GM19025 (cell line): ENCODE results near the gene ZNF747.
A peak's percentile ranks its signal among the peaks of the same experiment; 100 is the strongest.
"Not testable (repeated sequence)": the region's sequence is repeated elsewhere in the genome, so short reads cannot be mapped to it uniquely, and the experiment has no call there.

Experiments used
- ATAC-seq: cut with Tn5 transposase; IDR thresholded peaks from one replicate; pipeline ENCODE4 v1.9.1; 2021; ENCODE audit warnings: mild to moderate bottlenecking, low read depth, moderate library complexity; ENCODE audit not compliant: unreplicated experiment

Gene ZNF747

DNA sequence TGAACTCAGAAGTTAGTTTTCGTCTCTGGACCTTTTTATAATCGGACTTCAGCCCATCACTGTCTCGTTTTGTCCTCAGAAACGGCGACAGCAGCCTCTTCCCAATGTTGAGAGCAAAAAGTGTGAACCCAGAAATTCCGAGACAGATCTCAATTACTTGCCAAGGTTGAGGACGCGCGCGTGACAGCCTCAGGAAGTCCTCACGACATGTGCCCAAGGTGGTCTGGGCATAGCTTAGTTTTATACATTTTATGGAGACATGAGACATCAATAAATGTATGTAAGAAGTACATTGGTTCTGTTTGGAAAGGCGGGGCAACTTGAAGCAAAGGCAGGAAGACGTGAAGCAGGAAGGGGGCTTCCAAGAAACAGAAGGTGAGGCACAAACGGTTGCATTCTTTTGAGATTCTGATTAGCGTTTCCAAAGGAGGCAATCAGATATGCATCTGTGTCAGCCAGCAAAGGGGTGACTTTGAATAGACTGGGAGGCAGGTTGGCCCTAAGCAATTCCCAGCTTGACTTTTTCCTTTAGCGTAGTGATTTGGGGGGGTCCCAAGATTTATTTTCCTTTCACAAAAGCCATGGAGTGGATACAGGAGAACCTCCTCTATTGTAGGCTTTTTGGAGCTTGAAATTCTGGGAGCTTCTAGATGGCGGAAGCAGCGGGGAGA is 583 bp upstream of the ZNF747 start:
- no peak for ATAC-seq

- ATAC-seq: peak; percentile 16
Observed at GRCh38 chr16:30533748-30534367, 800 bp downstream of the ZNF747 start.

DNA sequence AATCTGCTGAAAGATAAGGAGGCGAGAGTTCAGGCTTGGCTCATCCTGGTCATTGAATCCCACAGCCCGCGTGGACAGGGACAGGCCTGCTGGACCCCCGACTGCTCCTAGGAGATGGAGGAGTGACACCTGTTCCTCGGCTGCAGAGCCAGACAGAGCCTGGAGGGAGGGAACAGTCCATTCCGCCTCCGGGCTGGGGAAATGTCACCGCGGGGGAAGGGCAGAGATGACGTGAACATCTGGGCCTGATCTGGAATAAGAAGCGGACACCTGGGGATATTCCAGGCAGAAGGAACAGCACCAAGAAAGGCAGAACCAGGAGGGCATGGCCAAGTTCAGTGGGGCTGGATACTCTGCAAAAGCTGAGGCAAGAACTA is 1.5 kb downstream of the ZNF747 start:
- ATAC-seq: no peak

- ATAC-seq: no peak
Observed at GRCh38 chr16:30532285-30533145, 2.1 kb downstream of the ZNF747 start.

- ATAC-seq: no peak
Observed at GRCh38 chr16:30530163-30531037, 4.3 kb downstream of the ZNF747 start.

DNA sequence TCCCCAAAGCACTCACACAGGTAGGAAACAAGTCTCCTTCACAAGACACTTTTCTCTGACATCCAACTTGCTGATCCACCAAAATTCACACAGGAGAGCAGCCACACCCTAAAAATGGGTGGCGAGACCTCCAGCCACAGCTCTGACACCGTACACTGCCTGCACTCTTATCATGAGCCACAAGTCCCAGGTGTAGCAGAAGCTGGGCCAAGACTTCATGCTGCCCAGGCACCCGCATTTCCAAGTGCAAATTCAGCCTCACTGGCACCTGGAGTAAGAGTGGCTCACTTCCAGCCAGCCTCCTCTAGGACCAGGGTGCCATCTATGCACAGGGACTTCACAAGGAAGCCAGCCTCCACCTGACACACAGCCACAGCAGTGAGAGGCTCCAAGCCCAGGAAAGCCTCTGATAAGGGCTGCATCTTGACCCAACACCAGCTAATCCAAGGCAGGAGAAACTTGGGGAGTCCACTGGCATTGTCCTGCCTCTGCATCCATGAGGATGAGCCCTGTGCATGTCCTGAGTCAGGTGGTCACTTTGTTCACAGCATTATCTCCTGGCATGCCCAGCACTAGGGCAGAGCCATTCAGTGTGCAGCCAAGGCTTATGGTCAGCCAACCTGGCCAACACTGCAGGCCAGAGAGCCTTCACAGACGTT is 5.7 kb downstream of the ZNF747 start:
- ATAC-seq: no peak

- no peak for ATAC-seq
Observed at GRCh38 chr16:30527635-30528178, 7.0 kb downstream of the ZNF747 start.

- ATAC-seq: peak; percentile 81
Observed at GRCh38 chr16:30526823-30527634, 7.6 kb downstream of the ZNF747 start.

- ATAC-seq: peak; percentile 22
Observed at GRCh38 chr16:30526137-30526822, 8.4 kb downstream of the ZNF747 start, which contains the start of gene ZNF768. TSS of gene ZNF768 (minus strand) at chr16:30526566. CDS start at chr16:30526413, 153 bp downstream.

GRCh38 chr16:30525844-30526136 is 8.9 kb downstream of the ZNF747 start:
- ATAC-seq: no peak

DNA sequence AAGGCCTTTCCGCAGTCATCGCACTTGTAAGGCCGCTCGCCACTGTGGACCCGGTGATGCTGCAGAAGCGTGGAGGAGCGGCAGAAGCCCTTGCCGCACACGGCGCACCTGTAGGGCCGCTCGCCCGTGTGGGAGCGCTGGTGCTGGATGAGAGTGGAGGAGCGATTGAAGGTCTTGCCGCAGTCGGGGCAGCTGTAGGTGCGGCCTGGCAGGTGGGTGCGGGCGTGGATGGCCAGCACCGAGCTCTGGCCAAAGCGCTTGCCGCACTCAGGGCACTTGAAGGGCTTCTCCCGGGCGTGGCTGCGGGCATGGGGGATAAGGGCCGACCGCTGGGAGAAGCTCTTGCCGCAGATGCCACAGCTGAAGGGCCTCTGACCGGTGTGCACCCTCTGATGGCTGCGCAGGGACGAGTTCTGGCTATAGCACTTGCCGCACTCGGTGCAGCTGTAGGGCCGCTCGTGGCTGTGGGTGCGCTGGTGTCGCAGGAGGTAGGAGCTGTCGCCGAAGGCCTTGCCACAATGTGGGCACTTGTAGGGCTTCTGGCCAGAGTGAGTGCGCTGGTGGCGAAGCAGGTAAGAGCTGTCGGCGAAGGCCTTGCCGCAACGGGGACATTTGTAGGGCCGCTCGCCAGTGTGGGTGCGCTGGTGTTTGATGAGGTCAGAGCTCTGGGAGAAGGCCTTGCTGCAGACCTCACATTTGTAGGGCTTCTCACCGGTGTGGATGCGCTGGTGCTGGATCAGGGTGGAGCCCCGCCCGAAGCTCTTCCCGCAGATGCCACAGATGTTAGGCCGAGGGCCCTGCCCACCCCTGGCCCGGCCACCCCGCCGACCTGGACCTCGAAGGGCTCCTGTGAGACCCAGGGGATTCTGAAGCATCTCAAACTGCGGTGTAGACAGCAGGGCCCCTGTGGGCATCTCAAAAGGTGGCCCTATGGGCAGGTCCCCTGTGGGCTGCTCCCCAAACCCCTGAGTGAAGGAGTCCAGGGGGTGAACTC is 9.8 kb downstream of the ZNF747 start:
- no peak for ATAC-seq

GRCh38 chr16:30523768-30524574 is 10.7 kb downstream of the ZNF747 start:
- no peak for ATAC-seq

GRCh38 chr16:30522702-30523463 is 11.8 kb downstream of the ZNF747 start:
- not testable (repeated sequence) for ATAC-seq

GRCh38 chr16:30521873-30522641 is 12.6 kb downstream of the ZNF747 start:
- ATAC-seq: no peak

DNA sequence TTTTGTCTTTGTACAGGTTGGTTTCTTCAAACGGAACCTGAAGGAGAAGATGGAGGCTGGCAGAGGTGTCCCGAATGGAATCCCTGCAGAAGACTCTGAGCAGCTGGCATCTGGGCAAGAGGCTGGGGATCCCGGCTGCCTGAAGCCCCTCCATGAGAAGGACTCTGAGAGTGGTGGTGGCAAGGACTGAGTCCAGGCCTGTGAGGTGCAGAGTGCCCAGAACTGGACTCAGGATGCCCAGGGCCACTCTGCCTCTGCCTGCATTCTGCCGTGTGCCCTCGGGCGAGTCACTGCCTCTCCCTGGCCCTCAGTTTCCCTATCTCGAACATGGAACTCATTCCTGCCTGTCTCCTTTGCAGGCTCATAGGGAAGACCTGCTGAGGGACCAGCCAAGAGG is 13.2 kb downstream of the ZNF747 start:
- no peak for ATAC-seq
